Stimulated activated CD8-positive, alpha-beta memory T cell treated with anti-CD3 and anti-CD28 coated beads, Interleukin-15, amount 100 ng/mL, for 48 hours (primary cell): Measurements from ENCODE around the gene PGLYRP3.

Experiments
- DNase-seq, 2 donors: peaks; one replicate each; pipeline ENCODE4 v3.0.0-alpha.2; 2020; ENCODE audit warnings: low read depth in 2 of 2

The PGLYRP3 gene

GRCh38 chr1:153313288-153313687 lies 536 bp upstream of the PGLYRP3 start:
- no peak for DNase-seq

GRCh38 chr1:153310526-153310925 lies 2.2 kb downstream of the PGLYRP3 start:
- DNase-seq: no peak

- DNase-seq: no peak
These were observed 3.3 kb downstream of the PGLYRP3 start for GRCh38 chr1:153309441-153309840.

GRCh38 chr1:153308540-153308939 lies 4.2 kb downstream of the PGLYRP3 start:
- DNase-seq: no peak

GRCh38 chr1:153307221-153307600 lies 5.5 kb downstream of the PGLYRP3 start:
- DNase-seq: no peak

GRCh38 chr1:153306303-153307220 lies 6.2 kb downstream of the PGLYRP3 start:
- DNase-seq: no peak

GRCh38 chr1:153305682-153306081 lies 7.1 kb downstream of the PGLYRP3 start:
- no peak for DNase-seq

GRCh38 chr1:153302308-153302707 lies 10.4 kb downstream of the PGLYRP3 start:
- no peak for DNase-seq

GRCh38 chr1:153293851-153294250 lies 18.9 kb downstream of the PGLYRP3 start:
- no peak for DNase-seq

GRCh38 chr1:153293480-153293775 lies 19.3 kb downstream of the PGLYRP3 start:
- DNase-seq: no peak

GRCh38 chr1:153292740-153293479 lies 19.8 kb downstream of the PGLYRP3 start:
- DNase-seq: no peak

- no peak for DNase-seq
These were observed 20.6 kb downstream of the PGLYRP3 start for GRCh38 chr1:153292185-153292584.

GRCh38 chr1:153291514-153291913 lies 21.2 kb downstream of the PGLYRP3 start:
- DNase-seq: no peak

- DNase-seq: no peak
These were observed 24.0 kb downstream of the PGLYRP3 start for GRCh38 chr1:153288634-153289275.

GRCh38 chr1:153277852-153278251 lies 34.9 kb downstream of the PGLYRP3 start:
- no peak for DNase-seq

GRCh38 chr1:153272186-153272585 lies 40.6 kb downstream of the PGLYRP3 start:
- no peak for DNase-seq

GRCh38 chr1:153271711-153272110 lies 41.0 kb downstream of the PGLYRP3 start:
- DNase-seq: no peak

- no peak for DNase-seq
These were observed 47.3 kb downstream of the PGLYRP3 start for GRCh38 chr1:153265457-153265856.

GRCh38 chr1:153262462-153263157 lies 50.1 kb downstream of the PGLYRP3 start:
- DNase-seq: no peak

- no peak for DNase-seq
These were observed 50.7 kb downstream of the PGLYRP3 start for GRCh38 chr1:153262070-153262366.

- DNase-seq: no peak
These were observed 51.3 kb downstream of the PGLYRP3 start for GRCh38 chr1:153261281-153262069.
